Calu3 (cell line): Measurements from ENCODE around the gene GRIK1. TPM values are rescaled to one million over a fixed set of nuclear protein-coding genes. Genes with fewer than 3 reads are reported as not detected.

ENCODE experiments used
- BruUV-seq: library from RNA; stranded (reverse); fragments of 400-500 nt; replicated peaks from 2 replicates; lab custom pipeline; 2021; lab: Mats Ljungman, UMichigan
- CTCF ChIA-PET: fragments of 300-600 bp; sonication (Branson Sonifier 250); formaldehyde crosslinking; loops from one replicate; lab custom pipeline; 2022; ENCODE audit warnings: antibody characterized with exemption; lab: Charles Lee
- DNase-seq: peaks from one replicate; pipeline ENCODE4 v3.0.0; 2022
- H3K27ac Mint-ChIP-seq: one replicate; pipeline ENCODE4 v1.8.0; 2022; ENCODE audit warnings: mixed read lengths; ENCODE audit not compliant: unreplicated experiment
- H3K27me3 Mint-ChIP-seq: one replicate; pipeline ENCODE4 v1.8.0; 2022; ENCODE audit warnings: mixed read lengths; ENCODE audit not compliant: unreplicated experiment
- H3K36me3 Mint-ChIP-seq: one replicate; pipeline ENCODE4 v1.8.0; 2022; ENCODE audit warnings: mild to moderate bottlenecking, moderate library complexity, mixed read lengths; ENCODE audit not compliant: insufficient read depth, unreplicated experiment
- H3K4me1 Mint-ChIP-seq: one replicate; pipeline ENCODE4 v1.8.0; 2022; ENCODE audit warnings: mild to moderate bottlenecking, low read depth, mixed read lengths; ENCODE audit not compliant: unreplicated experiment
- H3K4me3 Mint-ChIP-seq: one replicate; pipeline ENCODE4 v1.8.0; 2022; ENCODE audit warnings: mild to moderate bottlenecking, low read depth, moderate library complexity, mixed read lengths; ENCODE audit not compliant: unreplicated experiment
- H3K9me3 Mint-ChIP-seq: one replicate; pipeline ENCODE4 v1.8.0; 2022; ENCODE audit warnings: low read depth, mixed read lengths; ENCODE audit not compliant: unreplicated experiment
- intact Hi-C: fragments of 100-400 bp; cut with micrococcal nuclease; formaldehyde crosslinking; loops from one replicate; pipeline ENCODE4 v1.10.0; 2022; ENCODE audit not compliant: unreplicated experiment
- total RNA-seq: library from RNA; stranded (reverse); gene quantifications from 2 replicates; pipeline ENCODE4 v1.2.3, GENCODE V29; 2022
- TF ChIP-seq, protein P1 (sequence below): fragments of 200-600 bp; IDR thresholded peaks from one replicate; pipeline ENCODE4 v1.8.0; 2022; ENCODE audit warnings: antibody characterized with exemption; ENCODE audit not compliant: unreplicated experiment

GRIK1 gene
- total RNA-seq, 1 experiment from 2014 or later, result not detected

DNA sequence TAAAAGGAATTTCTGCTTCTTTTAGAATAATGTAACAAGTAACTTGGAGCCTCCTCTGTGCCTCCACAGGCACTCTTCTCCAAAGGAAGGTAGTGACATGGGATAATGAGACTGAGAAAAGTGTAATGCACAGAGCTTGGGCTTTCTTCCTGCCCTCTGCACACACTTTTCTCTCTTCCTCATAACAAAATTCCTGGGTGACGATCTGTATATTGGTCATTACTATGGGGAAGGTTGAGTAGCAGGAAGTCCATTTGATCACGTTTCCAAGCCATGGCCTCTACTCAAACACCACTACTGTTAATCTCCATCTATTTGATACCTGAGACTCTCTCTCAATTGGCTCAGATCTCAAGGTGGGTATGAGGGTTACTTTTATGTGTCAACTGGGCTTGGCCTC is 113.9 kb downstream of the GRIK1 start:
- Mint-ChIP-seq H3K4me3 (no peak overlapping the region), H3K27me3 (no peaks in the 10 kb centered on the region), H3K4me1 (no peaks in the 10 kb centered on the region), H3K9me3 (no peaks in the 10 kb centered on the region), H3K27ac (no peak overlapping the region), H3K36me3 (no peaks in the 10 kb centered on the region)
- CTCF ChIA-PET, result no interaction called here
- DNase-seq, result no peak
- TF ChIP-seq, protein P1, sequence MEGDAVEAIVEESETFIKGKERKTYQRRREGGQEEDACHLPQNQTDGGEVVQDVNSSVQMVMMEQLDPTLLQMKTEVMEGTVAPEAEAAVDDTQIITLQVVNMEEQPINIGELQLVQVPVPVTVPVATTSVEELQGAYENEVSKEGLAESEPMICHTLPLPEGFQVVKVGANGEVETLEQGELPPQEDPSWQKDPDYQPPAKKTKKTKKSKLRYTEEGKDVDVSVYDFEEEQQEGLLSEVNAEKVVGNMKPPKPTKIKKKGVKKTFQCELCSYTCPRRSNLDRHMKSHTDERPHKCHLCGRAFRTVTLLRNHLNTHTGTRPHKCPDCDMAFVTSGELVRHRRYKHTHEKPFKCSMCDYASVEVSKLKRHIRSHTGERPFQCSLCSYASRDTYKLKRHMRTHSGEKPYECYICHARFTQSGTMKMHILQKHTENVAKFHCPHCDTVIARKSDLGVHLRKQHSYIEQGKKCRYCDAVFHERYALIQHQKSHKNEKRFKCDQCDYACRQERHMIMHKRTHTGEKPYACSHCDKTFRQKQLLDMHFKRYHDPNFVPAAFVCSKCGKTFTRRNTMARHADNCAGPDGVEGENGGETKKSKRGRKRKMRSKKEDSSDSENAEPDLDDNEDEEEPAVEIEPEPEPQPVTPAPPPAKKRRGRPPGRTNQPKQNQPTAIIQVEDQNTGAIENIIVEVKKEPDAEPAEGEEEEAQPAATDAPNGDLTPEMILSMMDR, result no peak
- intact Hi-C loops, result no loop called here
- BruUV-seq, result no TSS peak

- DNase-seq, result no peak
- Mint-ChIP-seq H3K27ac (no peak overlapping the region), H3K36me3 (no peaks in the 10 kb centered on the region), H3K9me3 (no peaks in the 10 kb centered on the region), H3K4me3 (no peak overlapping the region), H3K27me3 (no peaks in the 10 kb centered on the region), H3K4me1 (no peaks in the 10 kb centered on the region)
- CTCF ChIA-PET, result no interaction called here
- intact Hi-C loops, result no loop called here
- BruUV-seq, result no TSS peak
- TF ChIP-seq, protein P1, result no peak
Observed at GRCh38 chr21:29825345-29825744, 114.5 kb downstream of the GRIK1 start.

GRCh38 chr21:29822064-29822463 is 117.7 kb downstream of the GRIK1 start:
- no TSS peak for BruUV-seq
- H3K27ac Mint-ChIP-seq, result no peak overlapping the region
- no peaks in the 10 kb centered on the region for H3K4me1 Mint-ChIP-seq
- no peaks in the 10 kb centered on the region for H3K36me3 Mint-ChIP-seq
- TF ChIP-seq, protein P1, result no peak
- DNase-seq, result no peak
- CTCF ChIA-PET, result no interaction called here
- H3K4me3 Mint-ChIP-seq, result no peak overlapping the region
- H3K27me3 Mint-ChIP-seq, result no peaks in the 10 kb centered on the region
- no peaks in the 10 kb centered on the region for H3K9me3 Mint-ChIP-seq
- intact Hi-C loops, result no loop called here

GRCh38 chr21:29821230-29821629 is 118.6 kb downstream of the GRIK1 start:
- intact Hi-C loops, result no loop called here
- no peaks in the 10 kb centered on the region for H3K9me3 Mint-ChIP-seq
- no TSS peak for BruUV-seq
- H3K4me1 Mint-ChIP-seq, result no peaks in the 10 kb centered on the region
- no peak for DNase-seq
- TF ChIP-seq, protein P1, result no peak
- H3K36me3 Mint-ChIP-seq, result no peaks in the 10 kb centered on the region
- H3K4me3 Mint-ChIP-seq, result no peak overlapping the region
- no peaks in the 10 kb centered on the region for H3K27me3 Mint-ChIP-seq
- H3K27ac Mint-ChIP-seq, result no peak overlapping the region
- CTCF ChIA-PET, result no interaction called here
